Adrenal gland (tissue), 5 donors: ENCODE results near the gene GMEB1.

Experiments
- CTCF ChIP-seq, 6 experiments: fragments of 450-650 bp in 4 of 6; fragments of 200-600 bp in 2 of 6; sonication (generic) in 1 of 6; IDR thresholded peaks; 1 replicate in 5 of 6; 2 replicates in 1 of 6; pipeline versions ENCODE4 v1.5.1 to v1.8.0; 2016 to 2021; ENCODE audit warnings: antibody characterized with exemption in 6 of 6, mild to moderate bottlenecking in 2 of 6, moderate library complexity in 1 of 6
- POLR2A ChIP-seq, 2 donors: fragments of 450-650 bp; IDR thresholded peaks; one replicate each; pipeline ENCODE4 v1.6.1; 2017; ENCODE audit warnings: antibody characterized with exemption in 2 of 2, mild to moderate bottlenecking in 2 of 2, moderate library complexity in 1 of 2
- donor health status: DM: no; HTN: no; CAD: no.

- TF ChIP-seq POLR2A (IDR thresholded peaks at IDR 0.05) (peak in 1 of 2 donors; percentile 8), CTCF (IDR thresholded peaks at IDR 0.05) (no peak)
Observed at GRCh38 chr1:28737307-28738132, 68.9 kb downstream of the GMEB1 start.
